Astrocyte (in vitro differentiated cells and primary cell): ENCODE data around the gene DBR1. TPM values are rescaled to one million over a fixed set of nuclear protein-coding genes. Genes with fewer than 3 reads are reported as not detected.

ENCODE experiments used
- DNase-seq: peaks from one replicate; pipeline ENCODE4 v3.0.0-alpha.2; 2010; ENCODE audit warnings: low read depth
- FAIRE-seq: peaks from 2 replicates; lab custom pipeline; 2011; peaks lifted over from hg19 to GRCh38; lab: Jason Lieb, UNC
- H2AFZ ChIP-seq: 2 replicates; pipeline ENCODE4 v1.6.0; 2012; ENCODE audit warnings: low read depth, low read length, inconsistent platforms
- H3K27ac ChIP-seq: 2 replicates; pipeline ENCODE4 v1.5.1; 2011; ENCODE audit warnings: low read depth, low read length, inconsistent platforms
- H3K27me3 ChIP-seq: 2 replicates; pipeline ENCODE4 v1.6.0; 2011; ENCODE audit warnings: low read length, inconsistent platforms; ENCODE audit not compliant: insufficient read depth
- H3K36me3 ChIP-seq: 2 replicates; pipeline ENCODE4 v1.5.1; 2011; ENCODE audit warnings: low read length, inconsistent platforms; ENCODE audit not compliant: insufficient read depth
- H3K4me1 ChIP-seq: 2 replicates; pipeline ENCODE4 v1.5.1; 2011; ENCODE audit warnings: low read length, inconsistent platforms; ENCODE audit not compliant: insufficient read depth
- H3K4me2 ChIP-seq: 2 replicates; pipeline ENCODE4 v1.6.0; 2012; ENCODE audit warnings: low read length, inconsistent platforms
- H3K4me3 ChIP-seq: 2 replicates; pipeline ENCODE4 v1.5.1; 2011; ENCODE audit warnings: low read depth, mild to moderate bottlenecking, low read length, inconsistent platforms; ENCODE audit not compliant: insufficient read depth
- H3K79me2 ChIP-seq: 2 replicates; pipeline ENCODE4 v1.6.0; 2012; ENCODE audit warnings: mild to moderate bottlenecking, low read length, inconsistent platforms; ENCODE audit not compliant: insufficient read depth
- H3K9ac ChIP-seq: 2 replicates; pipeline ENCODE4 v1.6.0; 2012; ENCODE audit warnings: mild to moderate bottlenecking, low read length, inconsistent platforms
- H3K9me3 ChIP-seq: 2 replicates; pipeline ENCODE4 v1.5.1; 2012; ENCODE audit warnings: low read depth, mild to moderate bottlenecking, low read length, inconsistent platforms; ENCODE audit not compliant: insufficient read depth
- H4K20me1 ChIP-seq: 2 replicates; pipeline ENCODE4 v1.6.0; 2012; ENCODE audit warnings: low read length, inconsistent platforms; ENCODE audit not compliant: insufficient read depth
- H3K27ac Mint-ChIP-seq: one replicate; pipeline ENCODE4 v1.8.0; 2021; ENCODE audit warnings: mild to moderate bottlenecking, mixed read lengths; ENCODE audit not compliant: unreplicated experiment
- H3K27me3 Mint-ChIP-seq: one replicate; pipeline ENCODE4 v1.8.0; 2021; ENCODE audit warnings: low read depth, mixed read lengths; ENCODE audit not compliant: unreplicated experiment
- H3K36me3 Mint-ChIP-seq: one replicate; pipeline ENCODE4 v1.8.0; 2021; ENCODE audit warnings: low read depth, mixed read lengths; ENCODE audit not compliant: unreplicated experiment
- H3K4me1 Mint-ChIP-seq: one replicate; pipeline ENCODE4 v1.8.0; 2021; ENCODE audit warnings: low read depth, mixed read lengths; ENCODE audit not compliant: unreplicated experiment
- H3K4me3 Mint-ChIP-seq: one replicate; pipeline ENCODE4 v1.8.0; 2021; ENCODE audit warnings: mild to moderate bottlenecking, moderate library complexity, mixed read lengths; ENCODE audit not compliant: unreplicated experiment
- H3K9me3 Mint-ChIP-seq: one replicate; pipeline ENCODE4 v1.8.0; 2021; ENCODE audit warnings: mild to moderate bottlenecking, mixed read lengths; ENCODE audit not compliant: unreplicated experiment
- CTCF ChIP-seq: IDR thresholded peaks from 2 replicates; pipeline ENCODE4 v1.5.1; 2011; ENCODE audit warnings: low read depth, mild to moderate bottlenecking, inconsistent platforms, low read length, moderate library complexity; ENCODE audit not compliant: insufficient read depth
- EZH2 ChIP-seq: IDR thresholded peaks from 2 replicates; pipeline ENCODE4 v1.6.1; 2012; ENCODE audit warnings: mild to moderate bottlenecking, low read length, inconsistent platforms; ENCODE audit not compliant: insufficient read depth
- total RNA-seq: library from RNA; stranded (reverse); gene quantifications from 2 replicates; pipeline ENCODE4 v1.2.1, GENCODE V29; 2021

DBR1 gene
- total RNA-seq, 1 donor from 2014 or later, result 14.8 TPM

DNA sequence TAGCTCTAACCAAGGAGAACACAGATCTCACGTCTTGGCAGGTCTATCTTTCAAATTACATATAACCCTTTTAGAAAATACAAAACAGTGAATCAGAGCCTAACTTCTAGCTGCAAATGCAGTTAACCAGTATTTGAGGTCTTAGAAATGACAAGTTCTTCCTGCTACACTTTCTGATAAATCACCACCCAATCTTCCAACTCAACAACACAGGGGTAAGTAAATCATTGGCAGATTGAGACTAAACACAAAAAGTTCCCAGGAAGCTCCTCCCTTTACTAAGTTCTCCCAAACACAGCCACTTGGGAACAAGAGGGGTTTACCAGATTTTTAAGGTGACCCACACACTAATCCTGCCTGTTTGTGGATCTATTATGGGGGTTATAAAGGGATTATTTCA lies 42.5 kb downstream of the DBR1 start, which contains the start of gene A4GNT:
A4GNT (minus strand) TSS at position 152 of the 400 bp plus-strand sequence. CDS start 1,134 bp downstream, outside the sequence.
- DNase-seq, result no peak
- H2AFZ ChIP-seq, result no peak within 1 kb of the TSS
- Mint-ChIP-seq H3K27me3 (peaks cover 3% of the 10 kb centered on the region), H3K4me1 (no peaks in the 10 kb centered on the region), H3K27ac (no peak within 1 kb of the TSS), H3K4me3 (no peak within 1 kb of the TSS), H3K9me3 (peaks cover 3% of the 10 kb centered on the region), H3K36me3 (no peaks in the 10 kb centered on the region)
- no peak for FAIRE-seq
- H3K4me2 ChIP-seq, result no peak within 1 kb of the TSS
- H3K27ac ChIP-seq, result no peak within 1 kb of the TSS
- no peaks in the 10 kb centered on the region for H4K20me1 ChIP-seq
- TF ChIP-seq EZH2 (no peak), CTCF (no peak)
- H3K79me2 ChIP-seq, result no peaks in the 10 kb centered on the region
- no peaks in the 10 kb centered on the region for H3K36me3 ChIP-seq
- H3K4me1 ChIP-seq, result no peaks in the 10 kb centered on the region
- no peak within 1 kb of the TSS for H3K9ac ChIP-seq
- peaks cover 3% of the 10 kb centered on the region for H3K27me3 ChIP-seq
- no peaks in the 10 kb centered on the region for H3K9me3 ChIP-seq
- no peak within 1 kb of the TSS for H3K4me3 ChIP-seq

DNA sequence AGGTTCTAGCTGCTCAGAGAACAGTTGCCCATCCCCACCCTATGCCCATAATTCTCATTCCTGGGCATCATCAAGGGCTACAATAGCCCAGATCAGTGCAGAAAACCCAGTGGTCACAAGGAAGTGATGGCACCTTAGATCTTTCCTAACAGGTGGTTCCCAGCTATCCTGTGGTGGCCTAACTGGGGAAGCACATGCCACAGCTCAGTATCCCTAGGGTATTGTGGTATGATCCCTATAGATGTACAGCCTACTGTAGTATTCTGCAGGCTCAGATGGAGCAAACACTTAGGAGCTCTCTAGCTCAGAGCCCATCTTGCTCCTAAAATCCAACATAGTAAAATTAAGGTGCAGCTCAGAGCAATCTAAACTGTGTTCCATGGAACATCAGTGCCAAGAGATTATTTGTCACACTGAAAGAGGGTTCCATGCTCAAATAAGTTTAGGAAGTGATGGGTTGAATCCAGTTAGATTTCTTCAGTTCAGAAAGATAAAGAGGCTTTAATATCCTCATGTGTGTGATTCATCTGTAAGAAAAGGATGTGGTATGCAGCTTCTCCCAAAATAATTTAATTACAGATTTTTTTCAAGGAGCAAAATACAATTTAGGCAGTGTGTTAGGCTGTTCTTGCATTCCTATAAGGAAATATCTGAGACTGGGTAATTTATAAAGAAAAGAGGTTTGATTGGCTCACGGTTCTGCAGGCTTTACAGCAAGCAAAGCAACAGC lies 46.9 kb downstream of the DBR1 start:
- Histone ChIP-seq H2AFZ (no peak overlapping the region), H3K9ac (no peak overlapping the region), H3K9me3 (peaks cover 8% of the 10 kb centered on the region), H3K27me3 (peaks cover 3% of the 10 kb centered on the region), H4K20me1 (no peaks in the 10 kb centered on the region), H3K36me3 (no peaks in the 10 kb centered on the region), H3K79me2 (no peaks in the 10 kb centered on the region), H3K4me3 (no peak overlapping the region), H3K4me2 (no peak overlapping the region), H3K27ac (no peak overlapping the region), H3K4me1 (peaks cover 12% of the 10 kb centered on the region)
- TF ChIP-seq EZH2 (no peak), CTCF (no peak)
- peaks cover 4% of the 10 kb centered on the region for H3K9me3 Mint-ChIP-seq
- H3K4me1 Mint-ChIP-seq, result peaks cover 14% of the 10 kb centered on the region
- no peak overlapping the region for H3K27ac Mint-ChIP-seq
- H3K36me3 Mint-ChIP-seq, result peaks cover 2% of the 10 kb centered on the region
- no peak overlapping the region for H3K4me3 Mint-ChIP-seq
- peaks cover 3% of the 10 kb centered on the region for H3K27me3 Mint-ChIP-seq
- DNase-seq (no peak), FAIRE-seq (no peak)
